Stimulated activated CD8-positive, alpha-beta memory T cell treated with anti-CD3 and anti-CD28 coated beads, Interleukin-15, amount 100 ng/mL, for 4 hours (primary cell): ENCODE results near the gene CHCHD6.

Source experiments
- DNase-seq, 2 donors: peaks; one replicate each; pipeline ENCODE4 v3.0.0-alpha.2; 2020; ENCODE audit warnings: low read depth in 2 of 2

CHCHD6 gene

GRCh38 chr3:126895178-126896066, 191.4 kb downstream of the CHCHD6 start:
- no peak for DNase-seq

- DNase-seq: no peak
Observed at GRCh38 chr3:126896067-126896441, 192.0 kb downstream of the CHCHD6 start.

GRCh38 chr3:126896968-126897367, 192.9 kb downstream of the CHCHD6 start:
- no peak for DNase-seq

GRCh38 chr3:126897943-126898342, 193.9 kb downstream of the CHCHD6 start:
- no peak for DNase-seq

GRCh38 chr3:126900859-126901540, 197.0 kb downstream of the CHCHD6 start:
- no peak for DNase-seq

GRCh38 chr3:126901631-126902030, 197.6 kb downstream of the CHCHD6 start:
- no peak for DNase-seq

GRCh38 chr3:126903521-126903920, 199.5 kb downstream of the CHCHD6 start:
- DNase-seq: no peak

GRCh38 chr3:126907557-126907956, 203.5 kb downstream of the CHCHD6 start:
- no peak for DNase-seq

GRCh38 chr3:126908752-126909275, 204.8 kb downstream of the CHCHD6 start:
- DNase-seq: no peak

GRCh38 chr3:126910231-126910630, 206.2 kb downstream of the CHCHD6 start:
- no peak for DNase-seq

GRCh38 chr3:126911162-126912026, 207.4 kb downstream of the CHCHD6 start:
- DNase-seq: peak; percentile 45 to 51

GRCh38 chr3:126912027-126912422, 208.0 kb downstream of the CHCHD6 start:
- DNase-seq: no peak

GRCh38 chr3:126912491-126913195, 208.6 kb downstream of the CHCHD6 start:
- no peak for DNase-seq

GRCh38 chr3:126913524-126913923, 209.5 kb downstream of the CHCHD6 start:
- DNase-seq: no peak

GRCh38 chr3:126914226-126914625, 210.2 kb downstream of the CHCHD6 start:
- DNase-seq: no peak

GRCh38 chr3:126915015-126915414, 211.0 kb downstream of the CHCHD6 start:
- DNase-seq: no peak

GRCh38 chr3:126916546-126916945, 212.5 kb downstream of the CHCHD6 start:
- no peak for DNase-seq

GRCh38 chr3:126917232-126917804, 213.3 kb downstream of the CHCHD6 start:
- no peak for DNase-seq

- no peak for DNase-seq
Observed at GRCh38 chr3:126918355-126918821, 214.3 kb downstream of the CHCHD6 start.

- DNase-seq: no peak
Observed at GRCh38 chr3:126921085-126921824, 217.2 kb downstream of the CHCHD6 start.
